ENCODE results near the gene POU4F3.
A peak's percentile ranks its signal among the peaks of the same experiment; 100 is the strongest.
"Not testable (repeated sequence)": the region's sequence is repeated elsewhere in the genome, so short reads cannot be mapped to it uniquely, and the experiment has no call there.

Gene POU4F3

DNA sequence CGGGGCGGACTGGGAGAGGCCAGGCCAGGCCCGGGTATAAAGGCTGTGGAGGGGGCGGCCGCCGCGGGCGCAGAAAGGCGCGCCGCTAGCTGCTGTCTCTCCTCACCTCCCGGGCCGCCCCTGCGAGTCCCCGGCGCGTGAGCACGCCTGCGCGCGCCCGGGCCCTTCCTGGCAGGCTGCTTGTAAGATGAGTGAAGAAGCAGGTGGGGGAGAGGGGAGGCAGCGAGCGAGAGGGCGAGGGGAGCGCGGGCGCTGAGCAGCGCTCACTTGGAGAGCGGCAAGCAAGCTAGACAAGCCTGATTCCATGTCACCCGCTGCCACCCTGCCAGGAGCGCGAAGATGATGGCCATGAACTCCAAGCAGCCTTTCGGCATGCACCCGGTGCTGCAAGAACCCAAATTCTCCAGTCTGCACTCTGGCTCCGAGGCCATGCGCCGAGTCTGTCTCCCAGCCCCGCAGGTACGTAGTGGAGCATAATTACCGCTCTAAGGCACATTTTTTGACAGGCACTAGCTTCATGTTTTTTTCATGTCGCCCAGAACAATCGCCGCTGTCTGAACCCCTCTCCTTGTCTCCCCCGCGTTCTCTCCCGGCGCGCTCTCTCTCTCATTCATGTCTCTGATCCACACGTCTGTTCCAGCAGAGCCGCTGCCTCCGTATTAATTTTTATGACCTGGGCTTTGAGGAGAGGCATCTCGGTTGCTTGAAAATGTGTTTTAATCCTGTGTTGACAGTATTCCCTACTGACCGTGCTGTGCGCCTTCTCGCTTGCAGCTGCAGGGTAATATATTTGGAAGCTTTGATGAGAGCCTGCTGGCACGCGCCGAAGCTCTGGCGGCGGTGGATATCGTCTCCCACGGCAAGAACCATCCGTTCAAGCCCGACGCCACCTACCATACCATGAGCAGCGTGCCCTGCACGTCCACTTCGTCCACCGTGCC lies at the start of gene POU4F3:
POU4F3 (plus strand) TSS at position 66 of the 941 bp plus-strand sequence; CDS start at position 340, 274 bp downstream.
- TF ChIP-seq CTCF (IDR thresholded peaks at IDR 0.05; ENCODE audit: borderline replicate concordance, insufficient read depth, low read depth, low read length): no peak
- H3K4me3 ChIP-seq (ENCODE audit: low read depth, low read length): no peak within 1 kb of the TSS

GRCh38 chr5:146290318-146290717 lies 48.3 kb upstream of the POU4F3 start:
- no peak for TF ChIP-seq CTCF (IDR thresholded peaks at IDR 0.05; ENCODE audit: borderline replicate concordance, insufficient read depth, low read depth, low read length)
- H3K4me3 ChIP-seq (ENCODE audit: low read depth, low read length): no peak overlapping the region

DNA sequence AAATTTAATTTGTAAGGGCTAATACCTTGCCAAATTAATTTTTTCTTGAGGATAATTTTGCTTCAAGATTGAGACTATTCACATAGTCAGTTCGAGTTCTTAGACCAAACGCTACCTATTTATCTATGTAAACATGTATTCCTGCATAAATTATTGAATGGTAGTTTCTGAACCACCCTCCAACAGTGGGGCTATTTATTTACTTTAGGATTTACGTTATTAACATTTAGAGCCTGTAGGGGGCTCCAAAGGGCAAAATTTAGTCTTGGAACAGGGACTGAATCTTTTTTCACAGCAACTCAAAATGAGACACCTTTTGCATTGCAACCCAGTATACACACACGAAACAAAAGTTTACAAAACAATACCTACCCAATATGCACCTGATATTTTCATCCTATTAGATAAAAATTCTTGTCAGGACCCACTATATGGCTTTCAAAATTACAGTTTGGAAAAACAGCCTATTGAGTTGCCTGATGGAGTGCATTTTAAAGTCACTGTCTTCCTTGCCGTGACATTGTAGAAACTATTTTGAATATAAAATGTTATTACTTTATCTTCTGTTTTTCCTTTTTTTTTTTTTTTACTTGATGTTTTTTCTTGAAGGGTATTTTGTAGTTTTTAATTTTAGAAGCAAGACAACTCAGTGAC lies 47.1 kb upstream of the POU4F3 start:
- peak; percentile 31; the same call in 1 of the 2 replicates for TF ChIP-seq CTCF (IDR thresholded peaks at IDR 0.05; ENCODE audit: borderline replicate concordance, insufficient read depth, low read depth, low read length)
- H3K4me3 ChIP-seq (ENCODE audit: low read depth, low read length): no peak overlapping the region

DNA sequence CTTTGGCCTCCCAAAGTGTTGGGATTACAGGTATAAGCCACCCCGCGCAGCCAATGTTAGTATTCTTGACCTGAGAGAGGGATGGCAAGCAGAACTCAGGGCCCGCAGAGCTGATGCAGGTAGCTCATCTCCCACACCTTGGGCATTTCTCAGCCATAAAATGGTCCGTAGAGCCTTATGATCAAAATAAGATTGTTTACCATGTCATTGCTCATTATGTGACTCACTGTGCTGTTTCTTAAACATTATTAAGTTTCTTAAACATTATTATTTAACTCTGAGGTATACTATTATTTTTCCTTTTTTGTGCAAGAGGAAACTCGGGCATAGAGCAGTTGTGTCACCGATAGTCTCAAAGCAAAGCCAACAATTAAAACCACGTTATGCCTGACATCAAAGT lies 42.4 kb upstream of the POU4F3 start:
- TF ChIP-seq CTCF (IDR thresholded peaks at IDR 0.05; ENCODE audit: borderline replicate concordance, insufficient read depth, low read depth, low read length): no peak
- no peak overlapping the region for H3K4me3 ChIP-seq (ENCODE audit: low read depth, low read length)

DNA sequence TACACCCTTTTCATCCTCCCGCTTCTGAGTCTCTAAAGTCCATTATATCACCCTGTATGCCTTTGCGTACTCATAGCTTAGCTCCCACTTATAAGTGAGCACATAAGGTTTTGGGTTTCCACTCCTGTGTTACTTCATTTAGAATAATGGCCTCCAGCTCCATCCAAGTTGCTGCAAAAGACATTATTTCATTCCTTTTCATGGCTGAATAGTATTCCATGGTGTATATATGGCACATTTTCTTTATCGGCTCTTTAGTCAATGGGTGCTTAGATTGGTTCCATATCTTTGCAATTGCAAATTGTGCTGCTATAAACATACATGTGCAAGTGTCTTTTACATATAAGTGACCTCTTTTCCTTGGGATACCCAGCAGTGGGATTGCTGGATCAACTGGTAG lies 39.7 kb upstream of the POU4F3 start:
- H3K4me3 ChIP-seq (ENCODE audit: low read depth, low read length): not testable (repeated sequence)

DNA sequence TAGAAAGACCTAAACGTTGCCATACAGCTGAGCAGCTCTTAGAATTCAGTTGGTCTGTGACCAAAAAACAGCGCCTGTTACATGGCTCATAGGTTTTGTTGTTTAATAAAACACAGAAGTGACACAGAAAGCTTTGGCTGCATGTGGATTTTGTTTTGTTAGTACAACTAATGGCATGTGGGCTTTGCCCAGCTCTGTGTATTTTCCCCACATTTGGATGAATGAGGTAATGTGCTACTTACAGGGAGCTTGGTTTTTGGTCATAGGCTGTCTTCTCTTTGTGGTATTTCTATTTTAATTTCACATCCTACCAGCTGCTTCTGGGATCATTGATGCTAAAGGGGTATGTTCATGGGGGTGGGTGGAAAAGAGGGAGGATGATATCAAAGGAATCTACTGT lies 37.0 kb upstream of the POU4F3 start:
- H3K4me3 ChIP-seq (ENCODE audit: low read depth, low read length): no peak overlapping the region
- TF ChIP-seq CTCF (IDR thresholded peaks at IDR 0.05; ENCODE audit: borderline replicate concordance, insufficient read depth, low read depth, low read length): no peak

DNA sequence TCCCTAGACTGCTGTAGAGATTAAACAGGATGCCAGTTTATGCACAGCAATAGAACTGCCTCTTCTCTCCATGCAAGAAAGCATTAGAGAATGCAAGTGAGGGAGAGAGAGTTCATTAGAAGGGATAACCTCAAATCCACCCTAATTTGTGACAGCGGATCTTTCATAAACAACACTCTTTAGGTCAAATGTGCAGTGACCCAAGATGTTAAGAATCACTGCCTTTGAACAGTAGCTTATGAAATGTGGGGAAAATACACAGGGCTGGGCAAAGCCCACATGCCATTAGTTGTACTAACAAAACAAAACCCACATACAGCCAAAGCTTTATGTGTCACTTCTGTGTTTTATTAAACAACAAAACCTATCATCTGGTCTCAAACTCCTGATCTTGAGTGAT lies 36.2 kb upstream of the POU4F3 start:
- no peak overlapping the region for H3K4me3 ChIP-seq (ENCODE audit: low read depth, low read length)
- TF ChIP-seq CTCF (IDR thresholded peaks at IDR 0.05; ENCODE audit: borderline replicate concordance, insufficient read depth, low read depth, low read length): no peak
